IPS-NIHi7 (cell line): ENCODE data around the gene TIPARP.

Experiments
- DNase-seq: peaks from one replicate; pipeline ENCODE4 v3.0.0; 2012; ENCODE audit warnings: mixed read lengths; ENCODE audit errors: extremely low spot score

Gene TIPARP

DNA sequence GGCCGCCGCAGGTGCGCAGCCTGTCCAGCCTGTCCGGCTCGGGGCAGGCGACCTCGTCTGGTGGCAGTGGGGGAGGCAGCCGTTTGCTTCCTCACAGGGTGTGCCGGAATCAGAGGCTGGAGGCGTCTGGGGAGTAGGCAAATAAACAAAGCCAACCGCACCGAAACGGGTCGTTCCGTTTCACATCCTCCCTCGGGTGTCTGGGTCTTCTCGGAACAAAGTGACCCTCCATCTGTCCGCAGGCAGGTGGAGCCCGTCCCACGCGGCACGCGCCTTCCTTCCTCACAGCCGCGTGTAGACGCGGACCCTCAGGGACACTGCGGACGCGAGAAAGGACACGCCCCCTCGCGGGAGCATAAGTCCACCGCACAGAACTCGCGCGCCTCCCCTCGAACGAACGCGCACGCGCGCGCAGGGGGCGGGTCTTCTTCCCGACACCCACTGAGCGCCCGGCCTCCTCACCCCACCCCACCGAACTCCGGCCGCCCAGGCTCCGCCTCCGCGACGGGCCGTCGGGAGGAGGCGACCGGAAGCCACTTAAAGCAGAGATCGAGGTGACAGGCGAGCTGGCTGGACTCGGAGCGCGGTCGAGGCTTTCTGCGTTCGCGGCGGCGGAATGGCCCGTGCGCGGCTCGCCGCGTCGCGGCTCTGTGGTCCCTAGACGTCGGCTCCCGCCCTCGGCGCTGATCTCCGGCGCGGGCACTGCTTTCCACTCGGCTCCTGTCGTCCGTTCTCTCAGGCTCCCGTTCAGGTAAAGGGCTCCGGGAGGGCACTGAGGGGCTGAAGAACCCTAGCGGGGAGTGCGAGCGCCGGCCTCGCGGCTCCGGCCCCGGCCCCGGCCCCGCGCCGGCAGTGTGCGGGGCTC lies at the start of gene TIPARP:
TSS of gene TIPARP (plus strand) at position 545 of the 865 bp plus-strand sequence. CDS start 3,108 bp downstream, outside the sequence.
- DNase-seq: peak; percentile 92

- DNase-seq: no peak
These were observed 48.3 kb upstream of the TIPARP start for GRCh38 chr3:156626104-156626503.

DNA sequence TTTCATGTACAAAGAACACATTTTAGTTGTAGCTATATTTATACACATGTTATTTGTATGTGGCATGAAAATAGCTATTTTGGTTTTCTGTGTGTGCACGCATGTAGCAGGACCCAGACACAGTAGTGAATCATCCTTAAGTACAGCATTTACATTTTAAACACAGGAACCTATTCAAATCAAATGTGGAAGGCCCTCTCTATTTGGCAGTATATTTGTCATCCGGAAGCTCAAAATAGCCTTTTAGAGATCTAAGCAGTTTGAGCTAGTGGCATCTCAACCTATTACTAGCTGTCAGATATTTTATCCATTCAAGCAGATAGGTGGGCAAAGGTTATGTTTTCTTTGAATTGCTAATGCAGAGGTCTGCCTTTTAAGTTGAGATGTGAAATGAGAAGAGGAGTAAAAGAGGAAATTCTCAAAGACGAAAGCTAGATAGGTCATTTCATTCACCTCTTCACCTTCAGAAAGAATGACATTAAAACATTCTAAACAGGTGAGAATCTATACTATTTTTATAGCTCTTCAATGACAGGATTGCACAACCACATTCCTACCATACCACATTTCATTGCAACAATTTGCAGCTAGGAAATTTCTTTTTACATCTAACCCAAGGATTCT lies 46.3 kb upstream of the TIPARP start:
- no peak for DNase-seq

- no peak for DNase-seq
These were observed 45.4 kb upstream of the TIPARP start for GRCh38 chr3:156628836-156629618.

GRCh38 chr3:156630081-156630772 lies 44.2 kb upstream of the TIPARP start:
- DNase-seq: no peak

- no peak for DNase-seq
These were observed 43.7 kb upstream of the TIPARP start for GRCh38 chr3:156630773-156631093.

DNA sequence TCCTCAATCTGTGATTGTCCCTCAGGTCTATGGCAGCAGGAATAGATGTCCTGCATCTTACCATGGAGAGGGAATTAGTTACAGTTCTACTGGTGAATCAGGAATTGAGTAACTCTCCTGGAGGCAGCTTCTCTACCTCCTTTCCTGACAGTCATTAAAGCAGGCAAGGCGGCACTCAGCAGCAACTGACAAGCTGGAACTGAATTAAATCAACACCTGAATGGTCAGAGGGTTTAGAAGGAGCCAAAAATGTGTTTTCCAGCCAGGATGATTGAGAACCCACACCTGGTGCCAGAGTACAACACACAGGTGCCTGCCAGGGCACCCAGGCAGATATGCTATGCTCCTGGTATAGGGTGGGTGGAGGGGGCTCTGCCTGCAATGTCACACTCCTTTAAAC lies 43.1 kb upstream of the TIPARP start:
- DNase-seq: no peak

GRCh38 chr3:156632601-156633000 lies 41.8 kb upstream of the TIPARP start:
- no peak for DNase-seq

- DNase-seq: no peak
These were observed 41.1 kb upstream of the TIPARP start for GRCh38 chr3:156633335-156633734.

GRCh38 chr3:156635034-156635433 lies 39.4 kb upstream of the TIPARP start:
- DNase-seq: no peak

- no peak for DNase-seq
These were observed 38.4 kb upstream of the TIPARP start for GRCh38 chr3:156635973-156636372.

DNA sequence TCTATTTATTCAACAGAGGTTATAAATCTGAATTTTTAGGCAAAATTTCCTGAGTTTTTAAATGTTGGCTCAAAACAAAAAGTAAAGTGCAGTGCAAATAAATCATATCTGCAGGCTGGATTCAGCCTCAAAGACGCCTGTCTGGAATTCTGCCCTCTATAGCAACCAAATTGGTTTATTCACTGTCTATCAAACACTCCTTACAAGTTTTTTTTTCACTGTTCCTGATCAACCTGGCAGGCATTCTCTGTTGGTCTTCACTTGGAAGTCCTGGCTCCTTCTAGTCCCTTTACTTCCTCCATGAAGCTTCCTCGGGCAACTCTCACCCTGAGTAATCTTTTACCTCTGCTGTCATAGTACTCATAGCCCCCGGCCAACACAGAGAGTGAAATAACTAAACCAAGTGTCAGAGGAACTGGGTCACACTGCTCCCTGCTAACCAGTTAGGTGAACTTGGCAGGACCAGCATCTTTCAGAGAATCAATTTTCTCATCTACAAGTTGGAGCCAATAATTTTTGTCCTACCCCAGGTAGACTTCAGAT lies 36.8 kb upstream of the TIPARP start:
- no peak for DNase-seq

DNA sequence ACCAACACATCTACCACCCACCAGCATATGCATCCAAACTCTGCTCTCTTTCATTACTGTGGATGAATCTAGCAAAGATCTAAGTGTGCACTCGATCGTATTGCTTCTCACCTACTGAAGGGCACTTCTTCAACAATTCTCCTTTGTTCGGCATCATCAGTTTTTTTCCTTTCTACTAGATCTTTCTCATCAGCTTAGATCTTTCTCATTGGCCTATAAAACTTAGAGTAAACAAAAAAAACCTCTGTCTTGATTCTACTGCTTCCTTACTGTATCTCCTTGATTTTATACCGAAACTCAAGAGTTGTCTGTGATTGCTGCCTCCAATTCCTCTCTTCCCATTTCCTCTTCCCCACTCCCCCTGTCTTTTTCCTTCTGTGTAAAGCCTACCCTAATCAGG lies 36.1 kb upstream of the TIPARP start:
- no peak for DNase-seq

DNA sequence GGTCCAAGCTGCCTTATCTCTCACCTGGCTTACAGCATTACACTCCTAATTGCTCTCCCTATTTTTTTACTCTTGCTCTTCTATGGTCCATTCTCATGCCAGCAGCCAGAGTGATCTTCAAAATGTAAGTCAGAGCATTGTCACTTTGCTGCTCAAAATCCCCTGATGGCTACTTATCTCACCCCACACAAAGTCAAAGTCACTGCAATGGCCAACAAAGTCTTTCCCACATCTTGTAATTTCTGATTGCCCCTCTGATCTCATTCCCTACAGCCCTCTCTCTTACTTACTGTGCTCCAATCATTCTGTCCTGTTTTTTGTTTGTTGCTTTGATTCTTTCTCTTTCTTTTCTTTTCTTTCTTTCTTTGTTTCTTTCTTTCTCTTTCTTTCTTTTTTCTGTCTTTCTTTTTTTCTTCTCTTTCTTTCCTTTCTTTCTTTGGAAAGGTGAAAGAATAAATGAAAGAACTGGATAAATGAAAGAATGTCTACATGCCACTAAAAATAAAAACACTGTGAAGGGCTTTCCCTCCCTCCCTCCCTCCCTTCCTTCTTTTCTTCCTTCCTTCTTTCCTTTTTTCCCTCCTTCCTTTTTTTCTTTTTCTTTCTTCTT lies 34.9 kb upstream of the TIPARP start:
- DNase-seq: no peak

- DNase-seq: no peak
These were observed 32.8 kb upstream of the TIPARP start for GRCh38 chr3:156641618-156641975.

DNA sequence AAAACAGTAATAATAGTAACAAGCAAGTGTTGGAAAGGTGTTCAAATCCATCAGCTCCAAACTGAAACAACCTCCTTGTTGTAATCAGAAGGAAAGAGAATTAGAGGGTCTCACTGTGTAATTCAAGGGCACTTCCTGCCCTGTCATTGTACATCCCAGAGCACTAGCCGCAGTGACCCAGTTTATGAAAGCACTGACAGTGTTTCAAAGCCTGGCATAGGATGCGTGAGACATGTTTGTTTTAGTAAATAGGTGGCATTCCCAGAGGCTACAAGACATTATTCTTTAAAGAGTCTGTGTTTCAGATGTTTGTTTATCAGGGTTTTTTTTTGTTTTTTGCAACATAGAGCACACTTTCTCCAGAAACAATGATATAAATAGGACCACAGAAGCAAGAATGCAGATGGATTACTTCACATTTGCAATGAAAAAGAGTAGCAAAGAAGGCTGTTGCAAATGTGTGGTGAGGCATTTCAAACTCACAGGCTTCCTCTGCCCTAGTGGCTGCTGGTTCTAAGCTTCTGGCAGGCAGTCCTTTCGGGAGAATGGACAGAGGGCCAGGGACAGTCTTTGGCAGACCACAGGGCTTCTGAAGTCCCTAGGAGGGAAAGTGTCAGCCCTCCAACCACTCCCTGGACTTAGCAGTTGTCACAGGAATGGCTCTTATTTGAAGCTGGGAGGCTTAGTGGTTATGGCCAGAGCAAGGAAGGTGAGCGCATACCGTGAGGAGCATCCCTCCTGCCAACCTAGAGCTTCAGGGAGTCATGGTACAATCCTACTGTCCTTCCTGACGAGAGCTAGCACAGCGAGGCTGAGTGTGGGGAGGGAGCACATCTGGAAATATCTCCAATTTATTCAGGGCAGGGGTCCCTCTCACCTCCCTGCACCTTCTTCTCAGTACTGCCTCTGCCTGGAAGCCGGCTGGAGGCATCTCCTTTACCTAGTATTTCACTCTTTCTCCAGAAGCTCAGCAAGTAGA lies 31.4 kb upstream of the TIPARP start:
- peak; percentile 39 for DNase-seq

DNA sequence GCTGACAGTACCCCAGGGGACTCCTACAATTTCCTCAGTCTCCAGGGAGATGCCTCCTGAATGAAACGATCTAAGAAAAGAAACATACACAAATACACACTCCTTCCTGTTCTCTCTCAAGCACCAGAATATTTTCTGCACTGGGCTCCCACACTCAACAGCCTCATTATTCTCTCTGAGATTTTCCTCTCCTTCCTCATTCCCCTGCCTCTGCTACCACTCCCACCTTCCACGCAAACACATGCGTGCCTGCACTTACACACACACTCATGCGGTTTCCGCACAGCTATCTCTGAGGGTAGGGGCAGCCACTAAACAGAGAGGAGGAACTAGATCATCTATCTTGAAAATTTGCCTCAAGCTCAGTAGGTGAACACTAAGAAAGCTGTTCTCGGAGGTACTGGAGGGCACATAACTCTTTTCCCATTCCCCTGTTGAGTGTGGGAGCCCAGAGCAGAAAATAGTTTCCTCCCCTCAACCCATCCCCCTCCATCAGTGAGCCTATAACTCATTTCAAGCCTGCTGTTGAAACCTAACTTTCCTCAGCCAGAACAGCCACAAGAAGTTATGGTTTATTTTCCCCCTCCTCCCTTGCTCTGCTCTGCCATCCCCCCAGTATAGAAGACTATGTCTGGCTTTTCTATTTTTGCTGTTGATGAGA lies 30.5 kb upstream of the TIPARP start:
- no peak for DNase-seq

- no peak for DNase-seq
These were observed 29.4 kb upstream of the TIPARP start for GRCh38 chr3:156644958-156645357.

- no peak for DNase-seq
These were observed 27.4 kb upstream of the TIPARP start for GRCh38 chr3:156646958-156647357.

DNA sequence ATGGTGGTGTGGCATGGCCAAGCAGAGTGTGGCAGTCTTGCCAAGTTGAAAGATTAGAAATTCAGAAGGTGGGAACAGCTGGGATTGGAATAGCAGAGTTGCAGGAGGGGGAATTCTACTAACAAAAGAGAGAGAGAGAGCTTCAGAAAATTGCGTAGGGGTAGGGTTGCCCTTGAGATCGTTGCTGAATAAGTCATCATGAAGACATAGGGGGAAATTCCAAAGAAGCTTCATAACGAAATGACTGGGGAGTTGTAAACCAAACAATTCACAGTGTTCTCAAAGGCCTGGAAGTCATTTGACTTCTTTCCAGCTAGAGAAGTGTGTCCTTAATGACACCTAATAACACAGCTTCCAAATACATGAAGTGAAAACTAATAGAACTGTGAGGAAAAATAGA lies 26.3 kb upstream of the TIPARP start:
- no peak for DNase-seq
